HL-60/S4 (cell line): ENCODE data around the gene DENND5B.
"Not testable (repeated sequence)": the region's sequence is repeated elsewhere in the genome, so short reads cannot be mapped to it uniquely, and the experiment has no call there.

ENCODE experiments used
- in situ Hi-C: fragments of 300-500 bp; cut with MboI; formaldehyde crosslinking; loops from 2 replicates; pipeline ENCODE4 v1.14.3; 2022; ENCODE audit warnings: low sequenced_read_pairs

DENND5B gene

GRCh38 chr12:31594681-31595080, 3.7 kb upstream of the DENND5B start:
- in situ Hi-C loops: no loop called here

- in situ Hi-C loops: no loop called here
These were observed 505 bp upstream of the DENND5B start for GRCh38 chr12:31591380-31591901.

GRCh38 chr12:31589904-31590641, 863 bp downstream of the DENND5B start:
- in situ Hi-C loops: no loop called here

GRCh38 chr12:31589598-31589903, 1.4 kb downstream of the DENND5B start:
- in situ Hi-C loops: no loop called here

- in situ Hi-C loops: no loop called here
These were observed 2.0 kb downstream of the DENND5B start for GRCh38 chr12:31588976-31589375.

GRCh38 chr12:31586728-31587127, 4.2 kb downstream of the DENND5B start:
- in situ Hi-C loops: no loop called here

- in situ Hi-C loops: no loop called here
These were observed 5.0 kb downstream of the DENND5B start for GRCh38 chr12:31585895-31586294.

GRCh38 chr12:31585271-31585670, 5.7 kb downstream of the DENND5B start:
- in situ Hi-C loops: no loop called here

GRCh38 chr12:31584782-31585181, 6.2 kb downstream of the DENND5B start:
- in situ Hi-C loops: no loop called here

- in situ Hi-C loops: no loop called here
These were observed 7.1 kb downstream of the DENND5B start for GRCh38 chr12:31583878-31584277.

- in situ Hi-C loops: no loop called here
These were observed 8.8 kb downstream of the DENND5B start for GRCh38 chr12:31582155-31582554.

- in situ Hi-C loops: no loop called here
These were observed 12.3 kb downstream of the DENND5B start for GRCh38 chr12:31578632-31579031.

- in situ Hi-C loops: no loop called here
These were observed 15.9 kb downstream of the DENND5B start for GRCh38 chr12:31574803-31575575.

- in situ Hi-C loops: not testable (repeated sequence)
These were observed 16.6 kb downstream of the DENND5B start for GRCh38 chr12:31574367-31574766.

- in situ Hi-C loops: no loop called here
These were observed 17.9 kb downstream of the DENND5B start for GRCh38 chr12:31572900-31573600.

GRCh38 chr12:31570880-31571279, 20.1 kb downstream of the DENND5B start:
- in situ Hi-C loops: no loop called here

- in situ Hi-C loops: not testable (repeated sequence)
These were observed 21.4 kb downstream of the DENND5B start for GRCh38 chr12:31569517-31569916.

GRCh38 chr12:31568498-31568897, 22.4 kb downstream of the DENND5B start:
- in situ Hi-C loops: no loop called here

- in situ Hi-C loops: no loop called here
These were observed 23.9 kb downstream of the DENND5B start for GRCh38 chr12:31567029-31567428.

GRCh38 chr12:31566547-31566946, 24.4 kb downstream of the DENND5B start:
- in situ Hi-C loops: no loop called here

- in situ Hi-C loops: no loop called here
These were observed 28.2 kb downstream of the DENND5B start for GRCh38 chr12:31562594-31563328.
